HL-60 (cell line): ENCODE measurements around the gene BCL6B.
"Not testable (repeated sequence)": the region's sequence is repeated elsewhere in the genome, so short reads cannot be mapped to it uniquely, and the experiment has no call there.

ENCODE experiments used
- DNase-seq, 2 experiments: peaks; one replicate each; pipeline ENCODE4 v3.0.0-alpha.2; 2010 to 2020; ENCODE audit warnings: low read depth in 1 of 2, low spot score in 1 of 2
- H3K27ac ChIP-seq: fragments of 250-450 bp; sonication (Bioruptor Pico); replicated peaks from 2 replicates; pipeline ENCODE4 v1.5.1; 2020; ENCODE audit warnings: mild to moderate bottlenecking, moderate library complexity
- H3K27me3 ChIP-seq: fragments of 250-450 bp; sonication (Bioruptor Pico); 2 replicates; pipeline ENCODE4 v1.5.1; 2021; ENCODE audit warnings: mild to moderate bottlenecking, moderate library complexity; ENCODE audit not compliant: insufficient read depth, poor library complexity, severe bottlenecking
- H3K4me3 ChIP-seq: replicated peaks from 2 replicates; pipeline ENCODE4 v1.5.1; 2011; ENCODE audit warnings: mild to moderate bottlenecking, control low read depth, low read length; ENCODE audit not compliant: insufficient read depth
- GABPA ChIP-seq: IDR thresholded peaks from 2 replicates; pipeline ENCODE4 v1.6.1; 2012; ENCODE audit warnings: low read depth
- POLR2AphosphoS5 ChIP-seq: IDR thresholded peaks from 2 replicates; pipeline ENCODE4 v1.6.1; 2012; ENCODE audit warnings: low read depth
- REST ChIP-seq: IDR thresholded peaks from 2 replicates; pipeline ENCODE4 v1.6.1; 2012; ENCODE audit warnings: low read depth; ENCODE audit not compliant: insufficient replicate concordance
- SPI1 ChIP-seq: IDR thresholded peaks from 2 replicates; pipeline ENCODE4 v1.6.1; 2012; ENCODE audit warnings: low read depth, mild to moderate bottlenecking, borderline replicate concordance
- TF ChIP-seq, protein P1 (sequence below): IDR thresholded peaks from one replicate; pipeline ENCODE4 v1.5.1; 2011; ENCODE audit warnings: low read length, control low read depth, inconsistent platforms; ENCODE audit not compliant: insufficient read depth

The BCL6B gene

DNA sequence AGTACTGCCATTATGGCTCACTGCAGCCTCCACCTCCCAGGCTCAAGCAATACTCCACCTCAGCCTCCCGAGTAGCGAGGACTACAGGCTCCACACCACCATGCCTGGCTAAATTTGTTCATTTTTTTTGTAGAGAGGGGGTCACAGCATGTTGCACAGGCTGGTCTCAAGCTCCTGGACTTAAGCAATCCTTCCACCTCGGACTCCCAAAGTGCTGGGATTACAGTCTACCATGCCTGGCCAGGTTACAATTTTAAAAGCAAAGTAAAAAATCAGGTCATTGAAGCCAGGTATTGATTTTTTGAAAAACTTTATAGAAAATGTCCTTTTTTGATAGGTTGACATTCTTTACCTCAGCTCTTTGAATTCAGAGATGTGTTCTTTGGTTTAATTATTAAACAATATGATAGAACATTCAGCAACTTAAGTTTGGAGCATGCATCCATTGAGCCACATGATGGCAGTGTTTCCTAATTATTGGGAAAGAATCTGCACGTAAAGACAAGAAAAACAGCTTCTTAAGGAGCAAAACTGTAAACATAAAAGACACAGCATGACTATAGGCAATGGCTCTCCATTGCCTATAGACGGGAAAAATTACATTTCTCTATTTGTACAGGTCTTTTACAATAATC, 22.8 kb downstream of the BCL6B start:
- Histone ChIP-seq H3K4me3 (no peak overlapping the region), H3K27ac (no peak overlapping the region), H3K27me3 (peaks cover 12% of the 10 kb centered on the region)
- no peak for TF ChIP-seq SPI1
- TF ChIP-seq, protein P1, sequence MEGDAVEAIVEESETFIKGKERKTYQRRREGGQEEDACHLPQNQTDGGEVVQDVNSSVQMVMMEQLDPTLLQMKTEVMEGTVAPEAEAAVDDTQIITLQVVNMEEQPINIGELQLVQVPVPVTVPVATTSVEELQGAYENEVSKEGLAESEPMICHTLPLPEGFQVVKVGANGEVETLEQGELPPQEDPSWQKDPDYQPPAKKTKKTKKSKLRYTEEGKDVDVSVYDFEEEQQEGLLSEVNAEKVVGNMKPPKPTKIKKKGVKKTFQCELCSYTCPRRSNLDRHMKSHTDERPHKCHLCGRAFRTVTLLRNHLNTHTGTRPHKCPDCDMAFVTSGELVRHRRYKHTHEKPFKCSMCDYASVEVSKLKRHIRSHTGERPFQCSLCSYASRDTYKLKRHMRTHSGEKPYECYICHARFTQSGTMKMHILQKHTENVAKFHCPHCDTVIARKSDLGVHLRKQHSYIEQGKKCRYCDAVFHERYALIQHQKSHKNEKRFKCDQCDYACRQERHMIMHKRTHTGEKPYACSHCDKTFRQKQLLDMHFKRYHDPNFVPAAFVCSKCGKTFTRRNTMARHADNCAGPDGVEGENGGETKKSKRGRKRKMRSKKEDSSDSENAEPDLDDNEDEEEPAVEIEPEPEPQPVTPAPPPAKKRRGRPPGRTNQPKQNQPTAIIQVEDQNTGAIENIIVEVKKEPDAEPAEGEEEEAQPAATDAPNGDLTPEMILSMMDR, result peak; percentile 15
- no peak for TF ChIP-seq POLR2AphosphoS5
- no peak for TF ChIP-seq REST
- peak in 1 of 2 experiments; percentile 37 for DNase-seq

GRCh38 chr17:7046127-7046724, 23.4 kb downstream of the BCL6B start:
- no peak overlapping the region for H3K4me3 ChIP-seq
- peaks cover 12% of the 10 kb centered on the region for H3K27me3 ChIP-seq
- TF ChIP-seq GABPA (no peak), POLR2AphosphoS5 (no peak), SPI1 (no peak), REST (no peak)
- TF ChIP-seq, protein P1, result no peak
- no peak overlapping the region for H3K27ac ChIP-seq
- no peak for DNase-seq

GRCh38 chr17:7046725-7047397, 24.0 kb downstream of the BCL6B start:
- not testable (repeated sequence) for H3K4me3 ChIP-seq

GRCh38 chr17:7047566-7047965, 24.7 kb downstream of the BCL6B start:
- TF ChIP-seq REST (no peak), POLR2AphosphoS5 (no peak), GABPA (no peak), SPI1 (no peak)
- TF ChIP-seq, protein P1, result no peak
- H3K27me3 ChIP-seq, result peaks cover 12% of the 10 kb centered on the region
- no peak overlapping the region for H3K4me3 ChIP-seq
- no peak overlapping the region for H3K27ac ChIP-seq
- no peak for DNase-seq

More at GRCh38 chr17:7046725-7047397, 24.0 kb downstream of the BCL6B start:
- DNase-seq, result peak in 1 of 2 experiments; percentile 9
- H3K27ac ChIP-seq, result not testable (repeated sequence)
- peaks cover 12% of the 10 kb centered on the region for H3K27me3 ChIP-seq
